Neural cell (in vitro differentiated cells): ENCODE data around the gene VAV3. TPM values are rescaled to one million over a fixed set of nuclear protein-coding genes. Genes with fewer than 3 reads are reported as not detected.

Experiments used
- H2AFZ ChIP-seq: fragments of 200-600, 300-800 bp; sonication (generic), shearing (Covaris generic); 2 replicates; pipeline ENCODE4 v1.6.0; 2014; ENCODE audit warnings: low read depth, mild to moderate bottlenecking, antibody characterized with exemption, low read length, moderate library complexity
- H3F3A ChIP-seq: fragments of 200-600 bp; shearing (Covaris generic); 2 replicates; pipeline ENCODE4 v1.6.1; 2016; ENCODE audit warnings: mild to moderate bottlenecking, moderate library complexity, mixed read lengths, antibody characterized with exemption, low read length; ENCODE audit not compliant: insufficient read depth, poor library complexity, severe bottlenecking
- H3K27ac ChIP-seq: fragments of 200-600, 300-800 bp; sonication (generic), shearing (Covaris generic); 2 replicates; pipeline ENCODE4 v1.5.1; 2014; ENCODE audit warnings: mild to moderate bottlenecking, low read length, moderate library complexity
- H3K27me3 ChIP-seq: fragments of 300-800, 200-600 bp; sonication (generic), shearing (Covaris generic); 2 replicates; pipeline ENCODE4 v1.6.0; 2014; ENCODE audit warnings: mild to moderate bottlenecking, low read depth, low read length, moderate library complexity; ENCODE audit not compliant: insufficient read depth
- H3K36me3 ChIP-seq: fragments of 300-800, 200-600 bp; sonication (generic), shearing (Covaris generic); 2 replicates; pipeline ENCODE4 v1.5.1; 2014; ENCODE audit warnings: mild to moderate bottlenecking, antibody characterized with exemption, low read length, moderate library complexity; ENCODE audit not compliant: insufficient read depth
- H3K4me2 ChIP-seq: fragments of 300-800, 200-600 bp; sonication (generic), shearing (Covaris generic); 2 replicates; pipeline ENCODE4 v1.6.0; 2014; ENCODE audit warnings: mild to moderate bottlenecking, low read length
- H3K4me3 ChIP-seq: fragments of 300-800, 200-600 bp; sonication (generic), shearing (Covaris generic); 2 replicates; pipeline ENCODE4 v1.5.1; 2014; ENCODE audit warnings: mild to moderate bottlenecking, low read length, moderate library complexity
- H3K79me2 ChIP-seq: fragments of 200-600 bp; shearing (Covaris generic); replicated peaks from 2 replicates; pipeline ENCODE4 v1.6.0; 2014; ENCODE audit warnings: mild to moderate bottlenecking, low read length, moderate library complexity; ENCODE audit not compliant: insufficient read depth
- H3K9ac ChIP-seq: fragments of 300-800, 200-600 bp; sonication (generic), shearing (Covaris generic); 2 replicates; pipeline ENCODE4 v1.6.1; 2016; ENCODE audit warnings: mild to moderate bottlenecking, low read length, mixed read lengths
- H3K9me2 ChIP-seq: fragments of 200-600 bp; shearing (Covaris generic); 2 replicates; pipeline ENCODE4 v1.6.1; 2016; ENCODE audit warnings: mild to moderate bottlenecking, low read length, mixed read lengths; ENCODE audit not compliant: insufficient read depth
- H3K9me3 ChIP-seq: fragments of 200-600, 300-800 bp; sonication (generic), shearing (Covaris generic); 2 replicates; pipeline ENCODE4 v1.6.1; 2016; ENCODE audit warnings: mild to moderate bottlenecking, mixed run types, low read length, moderate library complexity, mixed read lengths
- H4K20me1 ChIP-seq: fragments of 200-600 bp; shearing (Covaris generic); 2 replicates; pipeline ENCODE4 v1.6.1; 2016; ENCODE audit warnings: mild to moderate bottlenecking, mixed run types; ENCODE audit not compliant: insufficient read depth
- EP300 ChIP-seq: fragments of 450-650 bp; conservative IDR thresholded peaks from 2 replicates; pipeline ENCODE4 v1.6.1; 2014; ENCODE audit warnings: antibody characterized with exemption, mild to moderate bottlenecking, moderate library complexity; ENCODE audit not compliant: poor library complexity, severe bottlenecking
- EZH2 ChIP-seq: fragments of 200-600, 300-800 bp; shearing (Covaris generic), sonication (generic); IDR thresholded peaks from 2 replicates; pipeline ENCODE4 v1.6.1; 2014; ENCODE audit warnings: antibody characterized with exemption, low read length, borderline replicate concordance, mild to moderate bottlenecking; ENCODE audit not compliant: insufficient read depth, poor library complexity, severe bottlenecking
- MXI1 ChIP-seq: fragments of 450-650 bp; conservative IDR thresholded peaks from 2 replicates; pipeline ENCODE4 v1.6.1; 2014; ENCODE audit warnings: antibody characterized with exemption, mild to moderate bottlenecking; ENCODE audit not compliant: poor library complexity, severe bottlenecking
- POLR2AphosphoS5 ChIP-seq: IDR thresholded peaks from 2 replicates; pipeline ENCODE4 v1.6.1; 2012
- RAD21 ChIP-seq: fragments of 450-650 bp; conservative IDR thresholded peaks from 2 replicates; pipeline ENCODE4 v1.6.1; 2014; ENCODE audit warnings: antibody characterized with exemption, mild to moderate bottlenecking, moderate library complexity
- SMC3 ChIP-seq: fragments of 450-650 bp; conservative IDR thresholded peaks from 2 replicates; pipeline ENCODE4 v1.6.1; 2014; ENCODE audit warnings: antibody characterized with exemption, mild to moderate bottlenecking, moderate library complexity; ENCODE audit not compliant: poor library complexity
- TAF1 ChIP-seq: IDR thresholded peaks from 2 replicates; pipeline ENCODE4 v1.6.1; 2012; ENCODE audit warnings: low read depth
- polyA plus RNA-seq: library from polyadenylated mRNA; depleted of rRNA; stranded (reverse); fragments of >200 nt; gene quantifications from 2 replicates; pipeline ENCODE4 v1.2.3, GENCODE V29; 2014
- TF ChIP-seq, protein P1 (sequence below): IDR thresholded peaks from 2 replicates; pipeline ENCODE4 v1.6.1; 2012; ENCODE audit warnings: borderline replicate concordance
- TF ChIP-seq, protein P2 (sequence below): fragments of 450-650 bp; IDR thresholded peaks from 2 replicates; pipeline ENCODE4 v1.5.1; 2014; ENCODE audit warnings: antibody characterized with exemption, mild to moderate bottlenecking, moderate library complexity; ENCODE audit not compliant: poor library complexity, severe bottlenecking

The VAV3 gene
- polyA plus RNA-seq, 1 donor from 2014 or later: 7.6 TPM

DNA sequence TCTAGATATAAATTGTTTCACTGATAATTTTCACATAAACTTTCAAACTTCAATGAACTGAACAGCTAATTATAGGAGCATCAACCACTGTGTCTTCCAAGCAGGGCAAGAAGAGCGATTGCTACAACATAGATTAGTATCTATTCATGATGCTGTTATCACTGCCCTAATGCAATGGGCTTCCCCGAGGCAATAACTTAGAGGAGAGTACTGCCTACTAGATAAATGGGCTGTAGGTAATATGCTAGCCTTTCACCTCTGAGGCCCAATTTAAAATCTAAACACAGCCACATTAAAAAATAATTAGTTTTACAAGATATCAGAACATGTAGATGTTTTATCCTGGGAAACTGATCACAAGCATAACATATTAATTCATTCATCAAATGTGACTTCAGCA lies 318.0 kb downstream of the VAV3 start:
- Histone ChIP-seq H3F3A (no peaks in the 10 kb centered on the region), H3K9me2 (no peaks in the 10 kb centered on the region), H3K36me3 (no peaks in the 10 kb centered on the region), H3K27me3 (no peaks in the 10 kb centered on the region), H3K4me3 (no peak overlapping the region), H2AFZ (no peak overlapping the region), H3K27ac (no peak overlapping the region), H3K9me3 (no peaks in the 10 kb centered on the region), H4K20me1 (no peaks in the 10 kb centered on the region), H3K4me2 (no peak overlapping the region), H3K9ac (no peak overlapping the region), H3K79me2 (no peaks in the 10 kb centered on the region)
- TF ChIP-seq RAD21 (no peak), SMC3 (no peak), POLR2AphosphoS5 (no peak)

DNA sequence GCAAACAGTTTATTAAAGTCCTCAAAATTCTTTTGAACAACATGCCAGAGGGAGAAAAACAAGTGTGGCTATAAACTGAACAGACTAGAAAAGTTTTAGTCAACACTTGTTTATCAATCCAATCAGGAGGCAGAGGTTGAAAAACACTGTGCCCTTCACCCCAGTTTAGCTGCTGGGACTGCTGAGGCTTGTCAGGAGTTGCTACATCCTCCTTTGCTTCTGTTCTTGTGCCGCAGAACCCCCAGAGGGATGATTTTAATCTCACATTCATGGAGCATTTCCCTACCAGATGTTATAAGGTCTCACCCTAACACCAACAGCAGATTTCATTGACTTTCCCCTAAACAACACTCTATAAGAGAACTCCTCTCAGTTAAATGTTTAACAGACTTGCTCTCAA lies 321.2 kb downstream of the VAV3 start:
- Histone ChIP-seq H2AFZ (no peak overlapping the region), H3K27me3 (no peaks in the 10 kb centered on the region), H3K4me3 (no peak overlapping the region), H3K9me2 (no peaks in the 10 kb centered on the region), H3K4me2 (no peak overlapping the region), H4K20me1 (no peaks in the 10 kb centered on the region), H3F3A (no peaks in the 10 kb centered on the region), H3K79me2 (no peaks in the 10 kb centered on the region), H3K9ac (no peak overlapping the region), H3K9me3 (no peaks in the 10 kb centered on the region), H3K27ac (no peak overlapping the region), H3K36me3 (no peaks in the 10 kb centered on the region)
- TF ChIP-seq POLR2AphosphoS5 (no peak), TAF1 (no peak), SMC3 (no peak), EP300 (no peak), RAD21 (no peak), MXI1 (no peak), EZH2 (no peak)
- TF ChIP-seq, protein P1, sequence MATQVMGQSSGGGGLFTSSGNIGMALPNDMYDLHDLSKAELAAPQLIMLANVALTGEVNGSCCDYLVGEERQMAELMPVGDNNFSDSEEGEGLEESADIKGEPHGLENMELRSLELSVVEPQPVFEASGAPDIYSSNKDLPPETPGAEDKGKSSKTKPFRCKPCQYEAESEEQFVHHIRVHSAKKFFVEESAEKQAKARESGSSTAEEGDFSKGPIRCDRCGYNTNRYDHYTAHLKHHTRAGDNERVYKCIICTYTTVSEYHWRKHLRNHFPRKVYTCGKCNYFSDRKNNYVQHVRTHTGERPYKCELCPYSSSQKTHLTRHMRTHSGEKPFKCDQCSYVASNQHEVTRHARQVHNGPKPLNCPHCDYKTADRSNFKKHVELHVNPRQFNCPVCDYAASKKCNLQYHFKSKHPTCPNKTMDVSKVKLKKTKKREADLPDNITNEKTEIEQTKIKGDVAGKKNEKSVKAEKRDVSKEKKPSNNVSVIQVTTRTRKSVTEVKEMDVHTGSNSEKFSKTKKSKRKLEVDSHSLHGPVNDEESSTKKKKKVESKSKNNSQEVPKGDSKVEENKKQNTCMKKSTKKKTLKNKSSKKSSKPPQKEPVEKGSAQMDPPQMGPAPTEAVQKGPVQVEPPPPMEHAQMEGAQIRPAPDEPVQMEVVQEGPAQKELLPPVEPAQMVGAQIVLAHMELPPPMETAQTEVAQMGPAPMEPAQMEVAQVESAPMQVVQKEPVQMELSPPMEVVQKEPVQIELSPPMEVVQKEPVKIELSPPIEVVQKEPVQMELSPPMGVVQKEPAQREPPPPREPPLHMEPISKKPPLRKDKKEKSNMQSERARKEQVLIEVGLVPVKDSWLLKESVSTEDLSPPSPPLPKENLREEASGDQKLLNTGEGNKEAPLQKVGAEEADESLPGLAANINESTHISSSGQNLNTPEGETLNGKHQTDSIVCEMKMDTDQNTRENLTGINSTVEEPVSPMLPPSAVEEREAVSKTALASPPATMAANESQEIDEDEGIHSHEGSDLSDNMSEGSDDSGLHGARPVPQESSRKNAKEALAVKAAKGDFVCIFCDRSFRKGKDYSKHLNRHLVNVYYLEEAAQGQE: no peak
- TF ChIP-seq, protein P2, sequence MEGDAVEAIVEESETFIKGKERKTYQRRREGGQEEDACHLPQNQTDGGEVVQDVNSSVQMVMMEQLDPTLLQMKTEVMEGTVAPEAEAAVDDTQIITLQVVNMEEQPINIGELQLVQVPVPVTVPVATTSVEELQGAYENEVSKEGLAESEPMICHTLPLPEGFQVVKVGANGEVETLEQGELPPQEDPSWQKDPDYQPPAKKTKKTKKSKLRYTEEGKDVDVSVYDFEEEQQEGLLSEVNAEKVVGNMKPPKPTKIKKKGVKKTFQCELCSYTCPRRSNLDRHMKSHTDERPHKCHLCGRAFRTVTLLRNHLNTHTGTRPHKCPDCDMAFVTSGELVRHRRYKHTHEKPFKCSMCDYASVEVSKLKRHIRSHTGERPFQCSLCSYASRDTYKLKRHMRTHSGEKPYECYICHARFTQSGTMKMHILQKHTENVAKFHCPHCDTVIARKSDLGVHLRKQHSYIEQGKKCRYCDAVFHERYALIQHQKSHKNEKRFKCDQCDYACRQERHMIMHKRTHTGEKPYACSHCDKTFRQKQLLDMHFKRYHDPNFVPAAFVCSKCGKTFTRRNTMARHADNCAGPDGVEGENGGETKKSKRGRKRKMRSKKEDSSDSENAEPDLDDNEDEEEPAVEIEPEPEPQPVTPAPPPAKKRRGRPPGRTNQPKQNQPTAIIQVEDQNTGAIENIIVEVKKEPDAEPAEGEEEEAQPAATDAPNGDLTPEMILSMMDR: no peak

DNA sequence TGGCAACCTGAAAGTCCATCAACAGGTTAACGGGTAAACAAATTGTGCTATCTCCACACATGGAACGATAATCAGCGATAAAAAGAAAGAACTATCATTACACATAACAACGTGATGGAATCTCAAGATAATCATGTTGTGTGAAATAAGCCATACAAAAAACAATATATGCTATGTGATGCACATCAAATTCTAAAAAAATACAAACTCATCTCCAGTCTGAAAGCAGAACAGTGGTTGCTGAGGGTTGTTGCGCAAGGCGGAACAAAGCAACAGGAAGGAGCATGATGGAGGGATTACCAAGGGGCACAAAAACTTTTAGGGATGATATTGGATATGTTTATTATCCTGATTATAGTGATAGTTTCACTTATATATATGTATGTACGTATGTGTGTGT lies 324.8 kb downstream of the VAV3 start:
- Histone ChIP-seq H3K79me2 (no peaks in the 10 kb centered on the region), H4K20me1 (no peaks in the 10 kb centered on the region), H3K9me3 (no peaks in the 10 kb centered on the region), H3K27ac (no peak overlapping the region), H3F3A (no peaks in the 10 kb centered on the region), H3K36me3 (no peaks in the 10 kb centered on the region), H3K9ac (no peak overlapping the region), H2AFZ (no peak overlapping the region), H3K9me2 (no peaks in the 10 kb centered on the region), H3K4me3 (no peak overlapping the region), H3K4me2 (no peak overlapping the region), H3K27me3 (no peaks in the 10 kb centered on the region)
- TF ChIP-seq EZH2: no peak
- TF ChIP-seq EP300: no peak
- no peak for TF ChIP-seq MXI1
- TF ChIP-seq POLR2AphosphoS5: no peak
- TF ChIP-seq, protein P2: no peak
- TF ChIP-seq TAF1: no peak
- TF ChIP-seq, protein P1: no peak
- no peak for TF ChIP-seq SMC3
- no peak for TF ChIP-seq RAD21
